HG03196 (cell line): ENCODE data around the gene CCDC102A.
"Not testable (repeated sequence)": the region's sequence is repeated elsewhere in the genome, so short reads cannot be mapped to it uniquely, and the experiment has no call there.

Experiments
- ATAC-seq: cut with Tn5 transposase; IDR thresholded peaks from one replicate; pipeline ENCODE4 v1.9.1; 2021; ENCODE audit not compliant: unreplicated experiment

CCDC102A gene

GRCh38 chr16:57536306-57537193 is at the start of gene CCDC102A:
Gene CCDC102A (minus strand): TSS chr16:57536571. CDS start chr16:57529177, 7,394 bp downstream.
- peak; percentile 10 for ATAC-seq

- ATAC-seq, result no peak
Measured at GRCh38 chr16:57585051-57585687, 48.8 kb upstream of the CCDC102A start.

- ATAC-seq, result no peak
Measured at GRCh38 chr16:57579361-57579665, 42.9 kb upstream of the CCDC102A start.

GRCh38 chr16:57578521-57579360 is 42.4 kb upstream of the CCDC102A start:
- no peak for ATAC-seq

- ATAC-seq, result no peak
Measured at GRCh38 chr16:57577691-57578224, 41.4 kb upstream of the CCDC102A start.

GRCh38 chr16:57577214-57577613 is 40.8 kb upstream of the CCDC102A start:
- ATAC-seq, result no peak

GRCh38 chr16:57576429-57576870 is 40.1 kb upstream of the CCDC102A start:
- peak; percentile 64 for ATAC-seq

GRCh38 chr16:57575468-57576277 is 39.3 kb upstream of the CCDC102A start:
- ATAC-seq, result no peak

GRCh38 chr16:57574646-57575467 is 38.5 kb upstream of the CCDC102A start:
- no peak for ATAC-seq

GRCh38 chr16:57574086-57574485 is 37.7 kb upstream of the CCDC102A start:
- no peak for ATAC-seq

- no peak for ATAC-seq
Measured at GRCh38 chr16:57572978-57573728, 36.8 kb upstream of the CCDC102A start.

GRCh38 chr16:57571098-57571497 is 34.7 kb upstream of the CCDC102A start:
- no peak for ATAC-seq

- no peak for ATAC-seq
Measured at GRCh38 chr16:57570301-57571070, 34.1 kb upstream of the CCDC102A start.

GRCh38 chr16:57569306-57569946 is 33.1 kb upstream of the CCDC102A start:
- ATAC-seq, result no peak

GRCh38 chr16:57568772-57569171 is 32.4 kb upstream of the CCDC102A start:
- not testable (repeated sequence) for ATAC-seq

GRCh38 chr16:57568173-57568678 is 31.9 kb upstream of the CCDC102A start:
- no peak for ATAC-seq

- no peak for ATAC-seq
Measured at GRCh38 chr16:57567691-57568090, 31.3 kb upstream of the CCDC102A start.
